Liver (tissue), 9 donors: ENCODE measurements around the gene STRADA. TPM values are rescaled to one million over a fixed set of nuclear protein-coding genes. Genes with fewer than 3 reads are reported as not detected.

Source experiments
- DNase-seq: peaks from one replicate; pipeline ENCODE4 v3.0.0-alpha.2; 2017; ENCODE audit warnings: low spot score
- H3K27ac ChIP-seq, 2 donors: one replicate each; pipeline ENCODE4 v1.7.0; 2013; ENCODE audit warnings: inconsistent platforms in 2 of 2, low read length in 2 of 2, control low read depth in 1 of 2, low read depth in 1 of 2, mild to moderate bottlenecking in 1 of 2
- H3K27me3 ChIP-seq, 4 donors: one replicate each; pipeline versions ENCODE4 v1.6.1 to v1.7.0; 2013; ENCODE audit warnings: low read length in 3 of 4, inconsistent platforms in 1 of 4, mild to moderate bottlenecking in 1 of 4, moderate library complexity in 1 of 4; ENCODE audit not compliant: control insufficient read depth in 4 of 4, insufficient read depth in 4 of 4
- H3K36me3 ChIP-seq, 4 donors: one replicate each; pipeline versions ENCODE4 v1.6.1 to v1.7.0; 2013; ENCODE audit warnings: low read length in 3 of 4, mild to moderate bottlenecking in 3 of 4, low read depth in 1 of 4, moderate library complexity in 1 of 4; ENCODE audit not compliant: control insufficient read depth in 4 of 4, insufficient read depth in 3 of 4
- H3K4me1 ChIP-seq, 4 donors: one replicate each; pipeline versions ENCODE4 v1.6.1 to v1.7.0; 2013; ENCODE audit warnings: low read length in 3 of 4, mild to moderate bottlenecking in 3 of 4, moderate library complexity in 1 of 4; ENCODE audit not compliant: control insufficient read depth in 4 of 4, insufficient read depth in 4 of 4
- H3K4me3 ChIP-seq, 3 donors: one replicate each; pipeline versions ENCODE4 v1.6.1 to v1.7.0; 2013; ENCODE audit warnings: low read length in 3 of 3, control low read depth in 1 of 3, low read depth in 1 of 3, mild to moderate bottlenecking in 1 of 3
- H3K9ac ChIP-seq, 2 donors: one replicate each; pipeline ENCODE4 v1.7.0; 2013; ENCODE audit warnings: low read length in 2 of 2, mild to moderate bottlenecking in 2 of 2, moderate library complexity in 2 of 2, control low read depth in 1 of 2, low read depth in 1 of 2
- H3K9me3 ChIP-seq, 4 donors: one replicate each; pipeline versions ENCODE4 v1.6.1 to v1.7.0; 2013; ENCODE audit warnings: low read length in 3 of 4; ENCODE audit not compliant: control insufficient read depth in 4 of 4
- ATF3 ChIP-seq: IDR thresholded peaks from 2 replicates; pipeline ENCODE4 v1.6.1; 2016; ENCODE audit warnings: antibody characterized with exemption
- CTCF ChIP-seq: fragments of 150-350 bp; IDR thresholded peaks from 2 replicates; pipeline ENCODE4 v1.5.1; 2017; ENCODE audit warnings: improper control_type of control experiment, low read depth, low read length; ENCODE audit not compliant: missing input control
- EGR1 ChIP-seq, 2 donors: IDR thresholded peaks; 2 replicates each; pipeline ENCODE4 v1.6.1; 2016 to 2018; ENCODE audit warnings: antibody characterized with exemption in 2 of 2, low read depth in 2 of 2
- FOXA2 ChIP-seq: IDR thresholded peaks from 2 replicates; pipeline ENCODE4 v1.6.1; 2016; ENCODE audit warnings: antibody characterized with exemption
- HNF4G ChIP-seq: IDR thresholded peaks from 2 replicates; pipeline ENCODE4 v1.6.1; 2016; ENCODE audit warnings: antibody characterized with exemption
- JUND ChIP-seq, 2 donors: IDR thresholded peaks; 2 replicates each; pipeline ENCODE4 v1.6.1; 2016; ENCODE audit warnings: antibody characterized with exemption in 2 of 2
- MAX ChIP-seq: IDR thresholded peaks from 2 replicates; pipeline ENCODE4 v1.6.1; 2016; ENCODE audit warnings: antibody characterized with exemption
- NR2F2 ChIP-seq: IDR thresholded peaks from 2 replicates; pipeline ENCODE4 v1.6.1; 2016; ENCODE audit warnings: antibody characterized with exemption
- RAD21 ChIP-seq, 2 donors: IDR thresholded peaks; 2 replicates each; pipeline ENCODE4 v1.6.1; 2016; ENCODE audit warnings: antibody characterized with exemption in 2 of 2, mild to moderate bottlenecking in 2 of 2
- REST ChIP-seq: IDR thresholded peaks from 2 replicates; pipeline ENCODE4 v1.6.1; 2016; ENCODE audit warnings: antibody characterized with exemption, mild to moderate bottlenecking
- RXRA ChIP-seq, 2 donors: IDR thresholded peaks; 2 replicates each; pipeline ENCODE4 v1.6.1; 2017 to 2018; ENCODE audit warnings: antibody characterized with exemption in 2 of 2, mild to moderate bottlenecking in 1 of 2
- SP1 ChIP-seq: IDR thresholded peaks from 2 replicates; pipeline ENCODE4 v1.6.1; 2018; ENCODE audit warnings: antibody characterized with exemption, mild to moderate bottlenecking
- TAF1 ChIP-seq: conservative IDR thresholded peaks from 2 replicates; pipeline ENCODE4 v1.6.1; 2016; ENCODE audit warnings: antibody characterized with exemption, mild to moderate bottlenecking
- YY1 ChIP-seq: IDR thresholded peaks from 2 replicates; pipeline ENCODE4 v1.6.1; 2016; ENCODE audit warnings: antibody characterized with exemption, mild to moderate bottlenecking
- ZBTB33 ChIP-seq: IDR thresholded peaks from 2 replicates; pipeline ENCODE4 v1.6.1; 2016; ENCODE audit warnings: antibody characterized with exemption
- WGBS: extraction: QIAGEN DNeasy Blood & Tissue Kit; methylation state at CpG from one replicate; pipeline ENCODE4 v1.1.7; 2013; 5-methylcytosine and 5-hydroxymethylcytosine counted together
- polyA plus RNA-seq, 2 donors: library from polyadenylated mRNA; stranded (reverse) in 1 of 2; unstranded in 1 of 2; fragments of 200-250 nt in 1 of 2; fragments of >200 nt in 1 of 2; fragmentation: Nextera tagmentation in 1 of 2; extraction: Ambion mirVana in 1 of 2; gene quantifications; one replicate each; pipeline versions ENCODE4 v1.2.1 to v1.2.3, GENCODE V29; 2013 to 2015
- total RNA-seq, 2 donors: library from RNA; depleted of rRNA; stranded (reverse); fragments of >200 nt; gene quantifications; one replicate each; pipeline ENCODE4 v1.2.3, GENCODE V29; 2014
- donor health status: healthy.
- donor health status: healthy.
- donor health status: healthy.
- donor health status: healthy.
- donor health status: healthy.

The STRADA gene
- total and polyA plus RNA-seq, 4 donors = 7.7 to 17.9 (median 8.2) TPM

- TF ChIP-seq CTCF = no peak
- no peak for TF ChIP-seq FOXA2
- TF ChIP-seq ZBTB33 = no peak
- TF ChIP-seq HNF4G = no peak
- no peak for TF ChIP-seq ATF3
- TF ChIP-seq NR2F2 = no peak
- TF ChIP-seq TAF1 = no peak
- H3K9ac ChIP-seq = no peak overlapping the region
- peaks cover 3 to 5% (median 4%) of the 10 kb centered on the region in 4 donors for H3K4me1 ChIP-seq
- no peaks in the 10 kb centered on the region for H3K27me3 ChIP-seq
- H3K9me3 ChIP-seq = no peaks in the 10 kb centered on the region
- 92% methylated on average over 3 of the region's 3 CpGs for WGBS
- H3K4me3 ChIP-seq = no peak overlapping the region
- peaks cover 5 to 52% (median 28%) of the 10 kb centered on the region in 4 donors for H3K36me3 ChIP-seq
- H3K27ac ChIP-seq = no peak overlapping the region
- no peak for DNase-seq
These were observed 12.4 kb upstream of the STRADA start for GRCh38 chr17:63754046-63754445.

- Histone ChIP-seq H3K4me3 (no peak overlapping the region), H3K9me3 (no peaks in the 10 kb centered on the region), H3K4me1 (peaks cover 0 to 2% (median 0%) of the 10 kb centered on the region in 4 donors), H3K36me3 (peaks cover 5 to 55% (median 30%) of the 10 kb centered on the region in 4 donors), H3K9ac (no peak overlapping the region), H3K27me3 (no peaks in the 10 kb centered on the region), H3K27ac (no peak overlapping the region)
- WGBS = 95% methylated on average over 1 of the region's 1 CpG
- no peak for DNase-seq
- no peak for TF ChIP-seq HNF4G
- TF ChIP-seq MAX = no peak
- TF ChIP-seq ZBTB33 = no peak
- TF ChIP-seq RAD21 (IDR thresholded peaks at IDR 0.05) = no peak
- TF ChIP-seq RXRA (IDR thresholded peaks at IDR 0.05) = no peak
- TF ChIP-seq REST = no peak
- no peak for TF ChIP-seq NR2F2
- no peak for TF ChIP-seq ATF3
- no peak for TF ChIP-seq JUND (IDR thresholded peaks at IDR 0.05)
- TF ChIP-seq SP1 = no peak
- no peak for TF ChIP-seq YY1
- no peak for TF ChIP-seq EGR1 (IDR thresholded peaks at IDR 0.05; ENCODE audit: low read depth in 2 of 2)
- no peak for TF ChIP-seq FOXA2
These were observed 11.6 kb upstream of the STRADA start for GRCh38 chr17:63753215-63753614.
